Measurements from ENCODE around the gene ZWINT.
A peak's percentile ranks its signal among the peaks of the same experiment; 100 is the strongest.

The ZWINT gene

DNA sequence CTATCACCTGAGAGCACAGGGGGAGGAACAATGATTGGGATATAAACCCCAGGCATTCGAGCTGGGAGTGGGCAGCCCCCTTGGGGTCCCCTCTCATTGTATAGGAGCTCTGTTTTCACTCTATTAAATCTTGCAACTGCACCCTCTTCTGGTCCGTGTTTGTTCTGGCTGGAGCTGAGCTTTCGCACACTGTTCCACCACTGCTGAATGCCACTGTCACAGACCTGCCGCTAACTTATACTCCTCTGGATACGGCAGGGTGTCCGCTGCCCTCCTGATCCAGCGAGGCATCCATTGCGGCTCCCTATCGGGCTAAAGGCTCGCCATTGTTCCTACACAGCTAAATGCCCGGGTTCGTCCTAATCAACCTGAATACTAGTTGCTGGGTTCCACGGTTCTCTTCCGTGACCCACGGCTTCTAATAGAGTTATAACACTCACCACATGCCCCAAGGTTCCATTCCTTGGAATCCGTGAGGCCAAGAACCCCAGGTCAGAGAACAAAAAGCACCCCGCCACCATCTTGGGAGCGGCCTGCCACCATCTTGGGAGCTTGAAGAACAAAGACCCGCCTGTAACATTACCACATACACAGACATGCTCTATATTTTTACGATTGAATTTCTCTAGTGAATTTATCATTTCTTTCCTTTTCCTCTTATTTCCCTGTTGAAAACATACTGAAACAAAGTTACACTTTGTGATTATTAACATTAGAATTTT is 9.0 kb downstream of the ZWINT start:
- TF ChIP-seq, protein P1, sequence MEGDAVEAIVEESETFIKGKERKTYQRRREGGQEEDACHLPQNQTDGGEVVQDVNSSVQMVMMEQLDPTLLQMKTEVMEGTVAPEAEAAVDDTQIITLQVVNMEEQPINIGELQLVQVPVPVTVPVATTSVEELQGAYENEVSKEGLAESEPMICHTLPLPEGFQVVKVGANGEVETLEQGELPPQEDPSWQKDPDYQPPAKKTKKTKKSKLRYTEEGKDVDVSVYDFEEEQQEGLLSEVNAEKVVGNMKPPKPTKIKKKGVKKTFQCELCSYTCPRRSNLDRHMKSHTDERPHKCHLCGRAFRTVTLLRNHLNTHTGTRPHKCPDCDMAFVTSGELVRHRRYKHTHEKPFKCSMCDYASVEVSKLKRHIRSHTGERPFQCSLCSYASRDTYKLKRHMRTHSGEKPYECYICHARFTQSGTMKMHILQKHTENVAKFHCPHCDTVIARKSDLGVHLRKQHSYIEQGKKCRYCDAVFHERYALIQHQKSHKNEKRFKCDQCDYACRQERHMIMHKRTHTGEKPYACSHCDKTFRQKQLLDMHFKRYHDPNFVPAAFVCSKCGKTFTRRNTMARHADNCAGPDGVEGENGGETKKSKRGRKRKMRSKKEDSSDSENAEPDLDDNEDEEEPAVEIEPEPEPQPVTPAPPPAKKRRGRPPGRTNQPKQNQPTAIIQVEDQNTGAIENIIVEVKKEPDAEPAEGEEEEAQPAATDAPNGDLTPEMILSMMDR (IDR thresholded peaks at IDR 0.05; ENCODE audit: control insufficient read depth, extremely low read depth, insufficient read depth), result no peak
- no peak for DNase-seq (ENCODE audit: low read depth)

GRCh38 chr10:56349611-56350010 is 11.4 kb downstream of the ZWINT start:
- H3K4me3 ChIP-seq (ENCODE audit: low read depth, low read length), result no peak overlapping the region
- TF ChIP-seq, protein P1 (IDR thresholded peaks at IDR 0.05; ENCODE audit: control insufficient read depth, extremely low read depth, insufficient read depth), result peak; percentile 39
- no peak for DNase-seq (ENCODE audit: low read depth)

More for the DNA sequence above, 9.0 kb downstream of the ZWINT start:
- no peak overlapping the region for H3K4me3 ChIP-seq (ENCODE audit: low read depth, low read length)

GRCh38 chr10:56348101-56348500 is 13.0 kb downstream of the ZWINT start:
- no peak for DNase-seq (ENCODE audit: low read depth)
- TF ChIP-seq, protein P1 (IDR thresholded peaks at IDR 0.05; ENCODE audit: control insufficient read depth, extremely low read depth, insufficient read depth), result no peak
- no peak overlapping the region for H3K4me3 ChIP-seq (ENCODE audit: low read depth, low read length)

DNA sequence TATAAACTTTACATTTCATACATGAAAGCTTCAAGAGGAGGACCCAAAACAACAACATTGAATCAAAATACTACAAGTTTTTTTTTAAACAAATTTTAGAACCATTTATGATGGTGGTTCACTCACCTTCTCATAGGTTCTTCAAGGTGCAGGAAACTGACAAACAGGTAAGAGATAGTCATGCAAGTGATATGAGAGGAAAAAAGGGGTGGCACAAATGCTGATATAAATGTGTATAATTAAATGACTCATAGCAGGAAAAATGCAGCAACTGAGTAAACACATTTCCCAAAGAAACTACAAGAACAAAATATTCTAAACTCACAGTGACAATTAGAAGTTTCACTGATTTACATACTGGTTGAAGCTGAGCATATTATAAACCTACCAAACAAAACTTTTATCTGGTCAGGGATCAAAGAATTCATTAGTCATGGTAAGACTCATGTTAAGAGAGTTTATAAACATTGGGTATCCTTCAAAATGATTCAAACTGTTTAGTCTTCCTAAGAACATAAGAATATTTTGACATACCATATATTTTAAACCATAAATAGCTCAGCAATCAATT is 14.1 kb downstream of the ZWINT start:
- DNase-seq (ENCODE audit: low read depth), result no peak

GRCh38 chr10:56341612-56342011 is 19.4 kb downstream of the ZWINT start:
- no peak for DNase-seq (ENCODE audit: low read depth)
- no peak overlapping the region for H3K4me3 ChIP-seq (ENCODE audit: low read depth, low read length)
- TF ChIP-seq, protein P1 (IDR thresholded peaks at IDR 0.05; ENCODE audit: control insufficient read depth, extremely low read depth, insufficient read depth), result no peak

More for the DNA sequence above, 14.1 kb downstream of the ZWINT start:
- no peak overlapping the region for H3K4me3 ChIP-seq (ENCODE audit: low read depth, low read length)
- TF ChIP-seq, protein P1 (IDR thresholded peaks at IDR 0.05; ENCODE audit: control insufficient read depth, extremely low read depth, insufficient read depth), result no peak

DNA sequence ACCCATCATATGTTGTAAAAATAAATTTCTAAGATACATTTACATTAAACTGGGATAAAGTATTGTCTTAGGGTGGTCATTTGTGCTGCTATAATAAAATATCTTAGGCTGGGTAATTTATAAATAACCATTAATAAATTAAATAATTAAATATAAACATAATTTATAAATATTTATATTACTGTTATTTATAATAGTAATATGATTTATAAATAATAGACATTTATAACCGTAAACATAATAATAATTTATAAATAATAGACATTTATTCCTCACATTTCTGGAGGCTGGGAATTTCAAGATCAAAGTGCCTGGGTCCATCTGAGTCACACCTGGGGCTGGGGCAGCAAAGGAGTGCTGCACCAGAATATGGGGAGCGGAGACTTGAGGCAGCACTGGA is 31.1 kb downstream of the ZWINT start:
- TF ChIP-seq, protein P1 (IDR thresholded peaks at IDR 0.05; ENCODE audit: control insufficient read depth, extremely low read depth, insufficient read depth), result no peak
- DNase-seq (ENCODE audit: low read depth), result no peak

More for the DNA sequence above, 31.1 kb downstream of the ZWINT start:
- H3K4me3 ChIP-seq (ENCODE audit: low read depth, low read length), result no peak overlapping the region
